ENCODE results near the gene JARID2. TPM values are rescaled to one million over a fixed set of nuclear protein-coding genes. Genes with fewer than 3 reads are reported as not detected.

Gene JARID2
- total and polyA plus RNA-seq, 9 of the 15 experiments (the other 6 are each of a cell fraction or from before 2014, with no cell fraction given): 5.0 to 29.0 (median 15.6) TPM

- TF ChIP-seq ZNF407 (IDR thresholded peaks at IDR 0.05; ENCODE audit: low read depth) (no peak), MTA2 (IDR thresholded peaks at IDR 0.05; ENCODE audit: low read depth) (no peak), SRSF3 (IDR thresholded peaks at IDR 0.05; ENCODE audit: insufficient read depth, low read length) (0 out of 2 replicates have a peak, but pooled peaks have one; percentile 25), DEAF1 (CRISPR knock-in tag; IDR thresholded peaks at IDR 0.05) (0 out of 2 replicates have a peak, but pooled peaks have one; percentile 17), CEBPG (CRISPR knock-in tag; IDR thresholded peaks at IDR 0.05) (no peak), CEBPG (tag; conservative IDR thresholded peaks at IDR 0.05 in 1 of 2, IDR thresholded peaks at IDR 0.05 in 1 of 2) (no peak), ETS2 (tag; IDR thresholded peaks at IDR 0.05; ENCODE audit: borderline replicate concordance, poor library complexity, severe bottlenecking) (no peak), ZNF830 (CRISPR knock-in tag; IDR thresholded peaks at IDR 0.05) (no peak), KAT8 (IDR thresholded peaks at IDR 0.05; ENCODE audit: low read depth) (no peak), ZNF436 (CRISPR knock-in tag; IDR thresholded peaks at IDR 0.05) (no peak), MCM7 (IDR thresholded peaks at IDR 0.05) (no peak), GTF2E2 (tag; IDR thresholded peaks at IDR 0.05) (peak; percentile 81), ZNF143 (CRISPR knock-in tag; IDR thresholded peaks at IDR 0.05) (no peak), ZBED1 (IDR thresholded peaks at IDR 0.05) (no peak), ZNF165 (CRISPR knock-in tag; IDR thresholded peaks at IDR 0.05; ENCODE audit: borderline replicate concordance) (no peak), SRF (CRISPR knock-in tag; IDR thresholded peaks at IDR 0.05) (no peak), ZSCAN32 (CRISPR knock-in tag; IDR thresholded peaks at IDR 0.05) (peak; percentile 56; the same call in 1 of the 2 replicates)
- TF ChIP-seq, protein P1, sequence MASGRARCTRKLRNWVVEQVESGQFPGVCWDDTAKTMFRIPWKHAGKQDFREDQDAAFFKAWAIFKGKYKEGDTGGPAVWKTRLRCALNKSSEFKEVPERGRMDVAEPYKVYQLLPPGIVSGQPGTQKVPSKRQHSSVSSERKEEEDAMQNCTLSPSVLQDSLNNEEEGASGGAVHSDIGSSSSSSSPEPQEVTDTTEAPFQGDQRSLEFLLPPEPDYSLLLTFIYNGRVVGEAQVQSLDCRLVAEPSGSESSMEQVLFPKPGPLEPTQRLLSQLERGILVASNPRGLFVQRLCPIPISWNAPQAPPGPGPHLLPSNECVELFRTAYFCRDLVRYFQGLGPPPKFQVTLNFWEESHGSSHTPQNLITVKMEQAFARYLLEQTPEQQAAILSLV (tag; IDR thresholded peaks at IDR 0.05): no peak
These were observed 1.1 kb upstream of the JARID2 start (continued) for GRCh38 chr6:15244620-15245360.

Measured in K562 (cell line).